Panc1 (cell line): ENCODE measurements around the gene TMEFF2. TPM values are rescaled to one million over a fixed set of nuclear protein-coding genes. Genes with fewer than 3 reads are reported as not detected.

ENCODE experiments used
- ATAC-seq: fragments of 200-7000 bp; cut with Tn5 transposase; 2 replicates; pipeline ENCODE4 v1.9.1; 2020; ENCODE audit warnings: mild to moderate bottlenecking, moderate library complexity
- BruUV-seq: library from RNA; stranded (reverse); fragments of 400-500 nt; replicated peaks from 2 replicates; lab custom pipeline; 2021; lab: Mats Ljungman, UMichigan
- CTCF ChIA-PET: fragments of 300-600 bp; sonication (Branson Sonifier 250); formaldehyde crosslinking; loops from one replicate; lab custom pipeline; 2022; ENCODE audit warnings: antibody characterized with exemption; lab: Charles Lee
- POLR2A ChIA-PET: fragments of 300-600 bp; sonication (Branson Sonifier 250); formaldehyde crosslinking; loops from one replicate; lab custom pipeline; 2022; ENCODE audit warnings: antibody characterized with exemption; lab: Charles Lee
- DNase-seq: peaks from one replicate; pipeline ENCODE4 v3.0.0-alpha.2; 2010; ENCODE audit warnings: low read depth, low spot score
- H3K27ac ChIP-seq: 2 replicates; pipeline ENCODE4 v1.5.1; 2011; ENCODE audit warnings: mild to moderate bottlenecking, low read length, inconsistent platforms
- H3K27me3 ChIP-seq: fragments of 200-500 bp; sonication (Bioruptor generic); 2 replicates; pipeline ENCODE4 v1.6.0; 2014; ENCODE audit warnings: low read length, inconsistent platforms; ENCODE audit not compliant: control insufficient read depth, insufficient read depth
- H3K36me3 ChIP-seq: fragments of 200-500 bp; sonication (Bioruptor generic); 2 replicates; pipeline ENCODE4 v1.5.1; 2014; ENCODE audit warnings: inconsistent platforms, mild to moderate bottlenecking, low read length, moderate library complexity; ENCODE audit not compliant: control insufficient read depth, insufficient read depth
- H3K4me1 ChIP-seq: 2 replicates; pipeline ENCODE4 v1.5.1; 2011; ENCODE audit warnings: inconsistent platforms, mild to moderate bottlenecking, low read length, moderate library complexity; ENCODE audit not compliant: control insufficient read depth, insufficient read depth
- H3K4me3 ChIP-seq, 2 experiments: 2 replicates each; pipeline ENCODE4 v1.5.1; 2011 to 2012; ENCODE audit warnings: low read depth in 2 of 2, low read length in 2 of 2, mild to moderate bottlenecking in 2 of 2, inconsistent platforms in 1 of 2, moderate library complexity in 1 of 2
- H3K9me3 ChIP-seq: fragments of 200-500 bp; sonication (Bioruptor generic); 2 replicates; pipeline ENCODE4 v1.5.1; 2014; ENCODE audit warnings: low read depth, mild to moderate bottlenecking, inconsistent platforms, low read length, moderate library complexity; ENCODE audit not compliant: control insufficient read depth, insufficient read depth
- CTCF ChIP-seq: fragments of 450-650 bp; IDR thresholded peaks from 2 replicates; pipeline ENCODE4 v1.5.1; 2017; ENCODE audit warnings: mild to moderate bottlenecking
- POLR2AphosphoS5 ChIP-seq: IDR thresholded peaks from 2 replicates; pipeline ENCODE4 v1.6.1; 2012; ENCODE audit warnings: mild to moderate bottlenecking, low read depth, low read length, moderate library complexity
- SIN3A ChIP-seq: IDR thresholded peaks from 2 replicates; pipeline ENCODE4 v1.6.1; 2012; ENCODE audit warnings: low read depth, mild to moderate bottlenecking, low read length, moderate library complexity, borderline replicate concordance; ENCODE audit not compliant: insufficient read depth
- TCF7L2 ChIP-seq: IDR thresholded peaks from 2 replicates; pipeline ENCODE4 v1.6.1; 2011; ENCODE audit warnings: mild to moderate bottlenecking, low read depth, low read length, inconsistent platforms
- in situ Hi-C: cut with HindIII; loops from 2 replicates; pipeline ENCODE4 v1.10.0; 2016; ENCODE audit warnings: low sequenced_read_pairs, low pct_unique_long_range_greater_than_20kb
- intact Hi-C: fragments of 100-400 bp; cut with micrococcal nuclease; formaldehyde crosslinking; loops from one replicate; pipeline ENCODE4 v1.10.0; 2022; ENCODE audit not compliant: unreplicated experiment
- total RNA-seq: library from RNA; stranded (reverse); gene quantifications from one replicate; pipeline ENCODE4 v1.2.1, GENCODE V29; 2021; ENCODE audit not compliant: unreplicated experiment
- TF ChIP-seq, protein P1 (sequence below), 2 experiments: IDR thresholded peaks; 2 replicates each; pipeline ENCODE4 v1.6.1; 2011 to 2012; ENCODE audit warnings: low read depth in 2 of 2, control low read depth in 1 of 2, low read length in 1 of 2, mild to moderate bottlenecking in 1 of 2, moderate library complexity in 1 of 2; ENCODE audit not compliant: insufficient read depth in 1 of 2

The TMEFF2 gene
- total RNA-seq, 1 experiment from 2014 or later, result 1.5 TPM

GRCh38 chr2:192069417-192069816 lies 125.3 kb downstream of the TMEFF2 start:
- no TSS peak for BruUV-seq
- intact Hi-C loops, result no loop called here
- POLR2A ChIA-PET, result no interaction called here

GRCh38 chr2:192068966-192069365 lies 125.8 kb downstream of the TMEFF2 start:
- Histone ChIP-seq H3K27me3 (no peaks in the 10 kb centered on the region), H3K27ac (no peak overlapping the region), H3K4me1 (no peaks in the 10 kb centered on the region), H3K4me3 (no peak overlapping the region), H3K36me3 (no peaks in the 10 kb centered on the region), H3K9me3 (no peaks in the 10 kb centered on the region)
- POLR2A ChIA-PET, result no interaction called here
- BruUV-seq, result no TSS peak
- CTCF ChIA-PET, result no interaction called here
- ATAC-seq (no peak), DNase-seq (no peak)
- TF ChIP-seq TCF7L2, result no peak
- no peak for TF ChIP-seq CTCF
- TF ChIP-seq, protein P1, sequence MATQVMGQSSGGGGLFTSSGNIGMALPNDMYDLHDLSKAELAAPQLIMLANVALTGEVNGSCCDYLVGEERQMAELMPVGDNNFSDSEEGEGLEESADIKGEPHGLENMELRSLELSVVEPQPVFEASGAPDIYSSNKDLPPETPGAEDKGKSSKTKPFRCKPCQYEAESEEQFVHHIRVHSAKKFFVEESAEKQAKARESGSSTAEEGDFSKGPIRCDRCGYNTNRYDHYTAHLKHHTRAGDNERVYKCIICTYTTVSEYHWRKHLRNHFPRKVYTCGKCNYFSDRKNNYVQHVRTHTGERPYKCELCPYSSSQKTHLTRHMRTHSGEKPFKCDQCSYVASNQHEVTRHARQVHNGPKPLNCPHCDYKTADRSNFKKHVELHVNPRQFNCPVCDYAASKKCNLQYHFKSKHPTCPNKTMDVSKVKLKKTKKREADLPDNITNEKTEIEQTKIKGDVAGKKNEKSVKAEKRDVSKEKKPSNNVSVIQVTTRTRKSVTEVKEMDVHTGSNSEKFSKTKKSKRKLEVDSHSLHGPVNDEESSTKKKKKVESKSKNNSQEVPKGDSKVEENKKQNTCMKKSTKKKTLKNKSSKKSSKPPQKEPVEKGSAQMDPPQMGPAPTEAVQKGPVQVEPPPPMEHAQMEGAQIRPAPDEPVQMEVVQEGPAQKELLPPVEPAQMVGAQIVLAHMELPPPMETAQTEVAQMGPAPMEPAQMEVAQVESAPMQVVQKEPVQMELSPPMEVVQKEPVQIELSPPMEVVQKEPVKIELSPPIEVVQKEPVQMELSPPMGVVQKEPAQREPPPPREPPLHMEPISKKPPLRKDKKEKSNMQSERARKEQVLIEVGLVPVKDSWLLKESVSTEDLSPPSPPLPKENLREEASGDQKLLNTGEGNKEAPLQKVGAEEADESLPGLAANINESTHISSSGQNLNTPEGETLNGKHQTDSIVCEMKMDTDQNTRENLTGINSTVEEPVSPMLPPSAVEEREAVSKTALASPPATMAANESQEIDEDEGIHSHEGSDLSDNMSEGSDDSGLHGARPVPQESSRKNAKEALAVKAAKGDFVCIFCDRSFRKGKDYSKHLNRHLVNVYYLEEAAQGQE (IDR thresholded peaks at IDR 0.05; ENCODE audit: insufficient read depth in 1 of 2, low read depth in 2 of 2, low read length in 1 of 2), result no peak
- no peak for TF ChIP-seq POLR2AphosphoS5
- TF ChIP-seq SIN3A, result no peak
- in situ Hi-C loops, result no loop called here
- intact Hi-C loops, result no loop called here

More at GRCh38 chr2:192069417-192069816, 125.3 kb downstream of the TMEFF2 start:
- no peak overlapping the region for H3K4me3 ChIP-seq
- in situ Hi-C loops, result no loop called here
- no peaks in the 10 kb centered on the region for H3K4me1 ChIP-seq
- no peak for DNase-seq
- no peak overlapping the region for H3K27ac ChIP-seq
- H3K27me3 ChIP-seq, result no peaks in the 10 kb centered on the region
- no peaks in the 10 kb centered on the region for H3K9me3 ChIP-seq
- CTCF ChIA-PET, result no interaction called here
- TF ChIP-seq POLR2AphosphoS5 (no peak), CTCF (no peak), SIN3A (no peak), TCF7L2 (no peak)
- TF ChIP-seq, protein P1 (IDR thresholded peaks at IDR 0.05; ENCODE audit: insufficient read depth in 1 of 2, low read depth in 2 of 2, low read length in 1 of 2), result no peak
- no peak for ATAC-seq
- no peaks in the 10 kb centered on the region for H3K36me3 ChIP-seq
